GF-D8 (cell line): ENCODE results near the gene WTAP.
"Not testable (repeated sequence)": the region's sequence is repeated elsewhere in the genome, so short reads cannot be mapped to it uniquely, and the experiment has no call there.

Source experiments
- DNase-seq: peaks from one replicate; lab custom pipeline; 2025; lab: John Stamatoyannopoulos, UW

The WTAP gene

DNA sequence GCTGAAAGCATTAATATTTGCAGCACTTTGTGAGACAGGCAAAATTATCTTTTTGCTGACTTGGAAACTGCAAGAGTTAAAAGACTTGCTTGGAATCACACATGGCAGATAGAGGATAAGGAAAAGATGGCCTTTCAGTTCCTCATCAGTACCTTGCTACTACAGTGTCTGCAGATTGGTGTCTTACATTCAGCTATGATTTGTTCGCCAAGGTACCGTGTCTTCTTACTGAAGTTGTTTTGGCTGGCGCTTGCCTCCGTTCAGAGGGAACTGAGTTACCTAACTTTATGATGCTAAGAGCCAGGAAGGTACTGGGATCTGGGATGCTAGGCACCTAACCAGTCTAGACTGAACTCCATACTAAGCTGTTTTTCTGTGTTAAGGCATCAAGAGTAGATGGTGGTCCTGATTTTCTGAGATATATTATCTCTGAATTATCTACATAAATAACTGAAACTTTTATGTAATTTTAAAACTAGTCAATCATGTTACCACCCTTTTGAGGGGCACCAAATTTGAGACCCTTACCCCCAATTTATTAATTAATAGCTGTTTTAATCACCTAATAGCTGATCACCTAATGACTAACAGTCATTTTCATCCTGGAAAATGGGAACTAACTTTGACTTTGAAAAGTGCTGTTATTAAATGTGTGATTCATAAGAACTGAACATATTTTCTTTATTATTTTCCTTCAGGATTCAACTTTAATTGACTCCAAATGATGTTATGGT, 2.5 kb downstream of the WTAP start:
- no peak for DNase-seq

DNA sequence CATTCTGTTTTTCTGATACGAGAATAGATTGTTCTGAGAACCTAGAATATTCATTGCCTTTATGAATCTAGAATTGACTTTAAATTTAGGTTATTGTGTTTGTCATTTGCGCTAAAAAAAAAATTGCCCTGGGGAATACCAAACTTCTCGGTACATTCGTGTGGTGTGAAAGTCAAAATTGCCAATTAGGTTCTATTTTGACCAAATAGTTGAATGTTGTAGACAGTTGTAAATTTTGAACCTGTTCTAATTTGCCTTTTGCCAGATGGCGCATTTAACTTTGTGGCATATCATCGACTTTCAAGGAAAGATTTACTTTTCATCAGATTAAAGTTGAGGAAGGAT, 3.0 kb downstream of the WTAP start:
- DNase-seq, result no peak

DNA sequence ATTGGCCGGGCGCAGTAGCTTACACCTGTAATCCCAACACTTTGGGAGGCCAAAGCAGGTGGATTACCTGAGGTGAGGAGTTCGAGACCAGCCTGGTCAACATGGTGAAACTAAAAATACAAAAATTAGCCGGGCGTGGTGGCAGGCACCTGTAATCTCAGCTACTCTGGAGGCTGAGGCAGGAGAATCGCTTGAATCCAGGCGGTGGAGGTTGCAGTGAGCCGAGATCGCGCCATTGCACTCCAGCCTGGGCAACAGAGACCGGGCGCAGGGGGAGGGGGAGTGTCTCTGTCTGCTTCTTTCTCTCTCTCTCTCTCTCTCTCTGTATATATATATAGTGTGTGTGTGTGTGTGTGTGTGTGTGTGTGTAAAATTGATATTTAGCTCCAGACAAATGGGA, 5.2 kb downstream of the WTAP start:
- not testable (repeated sequence) for DNase-seq

DNA sequence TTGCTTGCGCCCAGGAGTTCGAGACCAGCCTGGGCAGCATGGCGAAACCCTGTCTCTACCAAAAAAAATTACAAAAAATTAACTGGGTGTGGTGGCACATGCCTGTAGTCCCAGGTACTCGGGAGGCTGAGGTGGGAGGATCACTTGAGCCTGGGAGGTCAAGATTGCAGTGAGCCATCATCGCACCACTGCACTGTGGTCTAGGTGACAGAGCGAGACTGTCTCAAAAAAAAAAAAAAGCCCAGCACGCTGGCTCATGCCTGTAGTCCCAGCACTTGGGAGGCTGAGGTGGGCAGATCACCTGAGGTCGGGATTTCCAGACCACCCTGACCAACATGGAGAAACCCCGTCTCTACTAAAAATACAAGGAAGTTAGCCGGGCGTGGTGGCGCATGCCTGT, 6.1 kb downstream of the WTAP start:
- DNase-seq, result not testable (repeated sequence)

DNA sequence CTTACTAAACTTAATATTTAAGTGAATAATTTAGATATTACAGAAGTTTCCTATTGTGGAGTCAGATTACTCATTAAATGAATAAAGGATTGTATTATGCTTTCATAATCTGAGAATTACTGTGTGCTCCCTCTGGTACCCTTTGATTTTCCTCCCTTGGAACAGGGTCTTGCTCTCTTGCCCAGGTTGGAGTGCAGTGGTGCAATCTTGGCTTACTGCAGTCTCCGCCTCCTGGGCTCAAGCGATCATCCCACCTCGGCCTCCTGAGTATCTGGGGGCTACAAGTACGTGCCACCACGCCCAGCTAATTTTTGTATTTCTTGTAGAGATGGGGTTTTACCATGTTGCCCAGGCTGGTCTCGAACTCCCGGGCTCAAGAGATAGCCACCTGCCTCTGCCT, 9.6 kb downstream of the WTAP start:
- no peak for DNase-seq

GRCh38 chr6:159739341-159739740, 12.0 kb downstream of the WTAP start:
- peak; percentile 61 for DNase-seq

DNA sequence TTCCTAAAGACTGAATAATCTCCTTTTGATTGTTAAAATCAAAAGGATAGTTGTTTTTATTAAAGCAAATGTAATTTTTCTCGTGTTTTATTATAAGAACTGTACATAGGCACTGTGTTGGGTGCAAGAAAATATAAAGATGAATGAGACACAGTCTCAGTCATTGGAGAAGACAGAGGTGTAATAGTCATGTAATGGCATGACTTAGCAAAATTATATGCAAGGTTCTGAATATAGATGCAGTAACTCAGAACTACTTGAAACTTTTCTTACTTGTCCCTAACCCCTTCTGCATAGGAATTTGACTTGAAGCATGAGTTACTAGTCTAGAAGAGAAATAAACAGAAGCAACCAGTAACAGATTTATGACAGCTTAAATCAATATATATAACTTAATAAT, 14.9 kb downstream of the WTAP start:
- DNase-seq, result no peak

DNA sequence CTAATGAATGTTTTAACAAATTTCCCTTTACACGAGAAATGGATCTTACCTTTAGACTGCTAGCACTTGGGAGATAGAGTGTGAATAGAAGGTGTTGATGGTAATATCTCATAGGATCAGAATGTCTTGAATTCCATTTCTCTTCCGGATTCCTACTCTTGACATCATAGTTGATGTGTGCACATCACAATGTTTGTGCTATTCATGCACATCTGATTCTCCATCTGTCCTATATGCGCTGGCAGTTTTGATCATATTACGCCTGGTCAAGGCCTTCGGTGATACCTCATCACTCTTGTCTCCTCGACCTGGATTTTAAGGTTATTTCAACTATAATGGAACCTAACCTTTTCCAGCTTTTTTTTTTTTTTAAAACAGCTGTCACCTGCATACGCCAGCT, 17.8 kb downstream of the WTAP start:
- no peak for DNase-seq

DNA sequence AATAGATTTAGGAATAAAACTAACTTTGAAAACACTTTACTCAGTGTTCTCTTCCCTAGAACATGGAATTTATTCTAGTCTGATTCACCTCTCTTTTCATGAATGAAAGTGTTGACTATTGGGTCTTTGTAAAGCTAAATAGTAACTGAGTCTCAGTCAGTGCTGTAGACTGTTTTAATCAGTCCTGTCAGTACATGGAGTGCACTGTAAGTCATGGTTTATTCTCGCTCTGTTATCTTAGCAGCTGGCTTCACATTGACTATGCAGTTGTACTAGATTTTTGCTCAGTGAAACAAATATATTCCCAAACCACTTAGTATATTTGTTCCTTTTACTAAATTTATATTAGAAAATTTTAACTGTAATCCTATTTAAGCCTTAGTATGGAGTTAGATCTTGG, 19.5 kb downstream of the WTAP start:
- DNase-seq, result no peak

DNA sequence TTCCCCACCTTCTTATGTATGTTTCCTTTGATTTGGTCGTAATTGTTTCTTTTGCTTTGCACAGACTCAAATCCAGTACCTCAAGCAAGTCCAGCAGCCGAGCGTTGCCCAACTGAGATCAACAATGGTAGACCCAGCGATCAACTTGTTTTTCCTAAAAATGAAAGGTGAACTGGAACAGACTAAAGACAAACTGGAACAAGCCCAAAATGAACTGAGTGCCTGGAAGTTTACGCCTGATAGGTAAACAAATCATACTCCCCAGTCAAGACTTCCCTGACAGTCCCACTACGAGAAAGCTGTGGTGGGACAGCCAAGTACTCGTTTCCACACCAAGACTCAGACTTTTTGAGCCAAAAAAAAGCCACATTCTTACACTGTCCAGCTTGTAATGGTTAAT, 20.8 kb downstream of the WTAP start:
- not testable (repeated sequence) for DNase-seq

DNA sequence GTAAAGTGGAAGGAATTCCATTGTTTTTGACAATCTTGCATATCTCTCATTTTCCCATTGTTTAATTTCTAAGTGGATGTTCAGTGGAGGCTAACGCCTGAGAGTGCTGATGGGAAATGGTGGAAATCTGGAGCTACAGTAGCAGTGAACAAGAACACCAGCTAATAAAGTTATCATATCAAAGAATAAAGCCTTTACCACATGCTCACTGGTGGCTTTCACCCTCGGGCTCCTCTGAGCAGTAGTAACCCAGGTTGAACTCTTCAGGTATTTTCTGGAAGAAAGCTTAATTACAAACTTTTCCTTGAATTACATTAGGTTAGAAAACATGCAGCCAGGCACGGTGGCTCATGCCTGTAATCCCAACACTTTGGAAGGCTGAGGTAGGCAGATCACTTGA, 24.1 kb downstream of the WTAP start:
- DNase-seq, result no peak

GRCh38 chr6:159753081-159753872, 26.0 kb downstream of the WTAP start:
- no peak for DNase-seq

- DNase-seq, result no peak
These were observed 27.1 kb downstream of the WTAP start for GRCh38 chr6:159754401-159754800.

GRCh38 chr6:159754959-159755914, 27.9 kb downstream of the WTAP start:
- DNase-seq, result no peak

- no peak for DNase-seq
These were observed 29.2 kb downstream of the WTAP start for GRCh38 chr6:159756508-159756907.

- no peak for DNase-seq
These were observed 31.0 kb downstream of the WTAP start for GRCh38 chr6:159758031-159759001.

- DNase-seq, result no peak
These were observed 32.3 kb downstream of the WTAP start for GRCh38 chr6:159759645-159760044.

DNA sequence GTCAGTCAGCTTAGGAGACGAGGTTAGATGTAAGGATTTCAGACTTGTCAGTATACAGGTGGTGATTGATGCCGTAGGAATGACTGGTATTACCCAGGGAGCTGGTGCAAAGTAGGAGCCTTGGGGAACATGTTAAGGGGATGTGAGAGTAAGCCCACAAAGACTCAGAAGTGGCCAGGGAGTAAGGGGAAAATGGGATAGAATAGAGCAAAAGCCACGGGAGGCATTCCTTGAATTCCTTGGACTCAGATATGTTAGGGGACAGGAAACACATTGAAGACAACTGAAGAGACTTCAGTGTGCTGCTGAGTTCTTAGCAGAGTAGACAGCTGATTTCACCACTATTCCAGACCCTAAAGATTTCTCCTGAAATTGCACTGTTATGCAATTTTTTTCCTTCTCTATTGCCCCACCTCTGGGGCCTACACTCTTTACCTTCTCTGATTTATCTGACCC, 33.3 kb downstream of the WTAP start:
- no peak for DNase-seq

DNA sequence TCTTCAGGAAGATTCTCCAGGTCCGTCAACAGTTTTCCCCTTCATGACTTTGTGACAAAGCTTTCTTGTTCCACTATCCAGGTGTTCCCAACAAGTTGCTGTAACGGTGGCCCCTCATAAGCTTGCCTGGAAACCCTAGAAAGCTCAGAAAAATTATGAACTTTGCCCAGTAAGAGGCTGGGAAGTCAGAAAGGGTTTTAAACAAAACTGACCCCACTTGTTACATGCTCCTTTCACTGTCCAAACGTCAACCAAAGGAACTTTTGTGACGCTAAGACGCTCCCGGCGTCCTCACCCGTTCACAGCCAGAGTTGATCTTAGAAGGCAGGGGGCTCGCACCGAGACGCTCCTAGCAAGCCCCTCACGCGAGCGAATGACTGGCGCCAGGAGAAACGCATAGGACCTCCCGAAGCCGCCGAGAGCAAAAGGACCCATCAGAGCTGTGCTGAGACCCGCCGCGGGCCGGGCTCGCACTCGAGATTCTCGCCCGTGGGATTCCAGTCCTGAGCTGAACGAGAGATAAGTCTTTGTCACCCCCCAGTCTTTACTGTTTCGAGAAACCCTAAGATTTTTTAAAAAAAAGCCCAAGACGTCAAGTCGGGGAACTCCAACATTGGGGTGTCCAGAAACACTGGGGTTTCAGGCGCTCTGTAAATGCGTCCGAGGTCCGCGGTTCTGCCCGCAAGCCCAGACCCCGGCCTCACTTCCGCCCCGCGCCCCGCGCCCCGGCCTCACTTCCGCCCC, 34.0 kb downstream of the WTAP start:
- DNase-seq, result peak; percentile 4

DNA sequence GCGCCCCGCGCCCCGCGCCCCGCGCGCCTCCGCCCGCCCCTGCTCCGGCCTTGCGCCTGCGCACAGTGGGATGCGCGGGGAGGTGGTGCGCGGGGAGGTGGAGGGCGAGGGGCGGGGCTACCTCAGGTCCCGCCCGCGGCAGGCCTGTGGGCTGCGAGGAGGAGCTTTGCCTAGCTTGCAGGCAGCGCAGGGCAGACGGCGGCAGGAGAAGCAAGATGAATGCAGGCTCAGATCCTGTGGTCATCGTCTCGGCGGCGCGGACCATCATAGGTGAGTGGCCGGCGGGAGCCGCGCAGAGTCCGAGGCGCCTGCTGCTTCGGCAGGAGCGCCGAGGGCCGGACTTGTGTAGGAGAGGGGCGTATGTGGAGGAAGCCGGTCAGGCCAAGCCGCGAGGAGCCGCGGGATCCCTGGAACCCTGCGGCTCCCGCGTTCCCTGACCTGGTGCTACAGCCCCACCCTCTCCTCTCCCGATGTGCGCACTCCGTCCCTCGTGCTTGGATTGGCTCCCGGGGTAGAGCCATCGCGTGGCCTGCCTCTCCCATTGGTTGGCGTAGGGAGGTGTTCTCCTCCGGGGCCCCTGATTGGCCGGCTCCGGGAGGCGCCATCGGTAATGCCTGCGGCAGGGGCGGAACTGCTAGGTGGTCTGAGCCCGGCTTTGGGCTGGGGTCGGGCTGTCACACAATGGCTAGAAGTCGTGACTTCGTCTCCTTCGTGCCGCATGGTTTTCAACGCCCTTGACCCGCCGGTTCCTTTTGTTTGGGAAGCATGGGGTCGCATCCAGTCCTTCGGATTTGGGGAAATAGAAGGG, 34.8 kb downstream of the WTAP start, which contains the start of gene ACAT2:
ACAT2 (plus strand) TSS at position 173 of the 808 bp plus-strand sequence; CDS start at position 216, 43 bp downstream.
- peak; percentile 85 for DNase-seq
